Measurements from ENCODE around the gene CD1E. TPM values are rescaled to one million over a fixed set of nuclear protein-coding genes. Genes with fewer than 3 reads are reported as not detected.
"Not testable (repeated sequence)": the region's sequence is repeated elsewhere in the genome, so short reads cannot be mapped to it uniquely, and the experiment has no call there.

CD1E gene
- total RNA-seq, 1 donor from 2014 or later: 2.6 TPM

DNA sequence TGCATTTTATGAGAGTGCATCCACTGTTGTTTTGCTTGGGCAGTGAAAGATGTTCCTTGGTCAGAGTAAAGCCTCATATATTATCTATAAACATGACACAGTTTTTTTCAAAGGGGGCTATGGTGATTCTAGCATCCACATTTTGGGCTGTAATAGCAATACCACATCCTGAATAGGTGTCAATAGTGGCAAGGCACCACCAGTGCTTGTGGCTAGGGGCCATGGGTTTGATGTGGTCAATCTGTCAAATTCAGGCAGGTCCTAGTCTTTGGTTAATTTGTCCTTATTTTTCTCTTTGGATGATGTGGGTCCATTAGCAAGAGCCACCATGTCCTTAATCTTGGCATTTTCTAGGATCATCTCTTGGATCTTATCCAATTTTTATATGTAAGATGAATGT lies 13.1 kb downstream of the CD1E start:
- intact Hi-C loops (cut with DNase I): no loop called here

DNA sequence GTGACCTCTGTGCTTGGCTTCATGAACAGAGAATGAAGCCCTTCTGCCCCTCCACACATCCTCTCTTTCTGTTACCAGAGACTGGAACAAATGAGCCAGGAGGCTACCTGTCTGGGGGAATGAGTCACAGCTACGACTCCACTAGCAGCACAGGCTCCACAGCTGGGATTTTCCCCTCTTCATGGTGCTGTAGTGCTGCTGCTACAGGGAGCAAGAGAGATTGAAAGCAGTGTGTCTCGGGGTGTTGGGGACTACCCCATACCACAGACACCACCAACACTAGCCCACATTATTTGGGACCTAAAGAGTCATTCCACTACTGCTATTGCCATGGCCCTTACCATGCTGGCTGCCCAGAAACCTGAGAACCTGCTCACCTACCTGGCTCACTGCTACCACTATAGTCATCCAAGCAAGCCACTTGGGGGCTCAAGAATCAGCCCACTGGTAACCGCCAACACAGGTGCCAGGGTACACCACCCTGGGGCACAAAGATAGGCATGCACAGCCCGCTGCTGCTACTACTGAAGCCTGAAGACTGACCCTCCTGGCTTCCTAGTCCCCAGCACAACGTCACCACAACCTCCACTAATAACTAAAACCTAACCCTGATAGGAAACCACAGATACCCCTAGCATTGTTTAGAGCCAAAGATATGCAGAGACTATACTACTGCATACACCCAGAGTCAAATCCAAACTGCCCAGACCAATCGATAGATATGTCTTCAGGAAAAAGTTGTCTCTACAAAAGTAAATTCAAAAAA lies 17.7 kb downstream of the CD1E start:
- Histone ChIP-seq H3K4me3 (no peak overlapping the region), H3K4me1 (no peaks in the 10 kb centered on the region), H3K9me3 (peaks cover 7% of the 10 kb centered on the region), H3K27ac (no peak overlapping the region), H3K27me3 (ENCODE audit: low read depth) (no peaks in the 10 kb centered on the region), H3K36me3 (no peaks in the 10 kb centered on the region)
- no peak for DNase-seq
- TF ChIP-seq, protein P1, sequence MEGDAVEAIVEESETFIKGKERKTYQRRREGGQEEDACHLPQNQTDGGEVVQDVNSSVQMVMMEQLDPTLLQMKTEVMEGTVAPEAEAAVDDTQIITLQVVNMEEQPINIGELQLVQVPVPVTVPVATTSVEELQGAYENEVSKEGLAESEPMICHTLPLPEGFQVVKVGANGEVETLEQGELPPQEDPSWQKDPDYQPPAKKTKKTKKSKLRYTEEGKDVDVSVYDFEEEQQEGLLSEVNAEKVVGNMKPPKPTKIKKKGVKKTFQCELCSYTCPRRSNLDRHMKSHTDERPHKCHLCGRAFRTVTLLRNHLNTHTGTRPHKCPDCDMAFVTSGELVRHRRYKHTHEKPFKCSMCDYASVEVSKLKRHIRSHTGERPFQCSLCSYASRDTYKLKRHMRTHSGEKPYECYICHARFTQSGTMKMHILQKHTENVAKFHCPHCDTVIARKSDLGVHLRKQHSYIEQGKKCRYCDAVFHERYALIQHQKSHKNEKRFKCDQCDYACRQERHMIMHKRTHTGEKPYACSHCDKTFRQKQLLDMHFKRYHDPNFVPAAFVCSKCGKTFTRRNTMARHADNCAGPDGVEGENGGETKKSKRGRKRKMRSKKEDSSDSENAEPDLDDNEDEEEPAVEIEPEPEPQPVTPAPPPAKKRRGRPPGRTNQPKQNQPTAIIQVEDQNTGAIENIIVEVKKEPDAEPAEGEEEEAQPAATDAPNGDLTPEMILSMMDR (IDR thresholded peaks at IDR 0.05): no peak
- no peak for ATAC-seq
- intact Hi-C loops (cut with DNase I): no loop called here

More for the DNA sequence above, 13.1 kb downstream of the CD1E start:
- H3K27me3 ChIP-seq (ENCODE audit: low read depth): no peaks in the 10 kb centered on the region
- DNase-seq (no peak), ATAC-seq (no peak)
- TF ChIP-seq, protein P1 (IDR thresholded peaks at IDR 0.05): no peak
- no peak overlapping the region for H3K27ac ChIP-seq
- H3K4me1 ChIP-seq: no peaks in the 10 kb centered on the region
- H3K9me3 ChIP-seq: peaks cover 4% of the 10 kb centered on the region
- no peak overlapping the region for H3K4me3 ChIP-seq
- H3K36me3 ChIP-seq: no peaks in the 10 kb centered on the region

DNA sequence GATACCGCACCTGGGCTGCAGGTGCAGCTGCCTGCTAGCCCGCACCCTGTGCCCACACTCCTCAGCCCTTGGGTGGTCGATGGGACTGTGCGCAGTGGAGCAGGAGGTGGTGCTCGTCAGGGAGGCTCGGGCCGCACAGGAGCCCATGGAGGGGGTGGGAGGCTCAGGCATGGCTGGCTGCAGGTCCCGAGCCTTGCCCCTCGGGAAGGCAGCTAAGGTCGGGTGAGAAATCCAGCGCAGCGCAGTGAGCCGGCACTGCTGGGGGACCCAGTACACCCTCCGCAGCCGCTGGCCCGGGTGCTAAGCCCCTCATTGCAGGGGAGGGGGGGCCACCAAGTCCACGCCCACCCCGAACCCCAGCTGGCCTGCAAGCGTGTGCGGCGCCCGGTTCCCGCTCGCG lies 20.4 kb downstream of the CD1E start:
- DNase-seq; intact Hi-C loops (cut with DNase I): not testable (repeated sequence)

DNA sequence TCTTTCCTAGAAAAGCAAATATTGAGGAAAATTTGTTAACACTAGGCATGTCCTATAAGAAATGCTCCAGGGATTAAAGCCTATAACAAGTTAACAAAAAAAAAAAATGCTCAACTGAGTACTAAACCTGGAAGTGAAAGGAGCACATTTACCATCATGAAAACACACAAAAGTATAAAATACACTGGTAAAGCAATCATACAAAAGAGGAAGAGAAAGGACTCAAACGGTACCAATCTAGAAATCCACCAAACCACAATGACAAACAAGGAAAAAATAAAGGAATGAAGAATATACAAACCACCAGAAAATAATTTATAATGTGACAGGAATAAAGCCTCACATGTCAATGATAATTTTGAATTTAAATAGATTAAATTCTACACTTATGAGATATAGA lies 21.2 kb downstream of the CD1E start:
- H3K4me1 ChIP-seq: no peaks in the 10 kb centered on the region
- H3K4me3 ChIP-seq: no peak overlapping the region
- DNase-seq (no peak), ATAC-seq (no peak)
- no peaks in the 10 kb centered on the region for H3K27me3 ChIP-seq (ENCODE audit: low read depth)
- H3K36me3 ChIP-seq: no peaks in the 10 kb centered on the region
- TF ChIP-seq, protein P1 (IDR thresholded peaks at IDR 0.05): no peak
- peaks cover 7% of the 10 kb centered on the region for H3K9me3 ChIP-seq
- H3K27ac ChIP-seq: no peak overlapping the region
- intact Hi-C loops (cut with DNase I): no loop called here

More for the DNA sequence above, 20.4 kb downstream of the CD1E start:
- ATAC-seq; H3K4me1 ChIP-seq; H3K4me3 ChIP-seq; H3K27ac ChIP-seq; H3K9me3 ChIP-seq; H3K36me3 ChIP-seq; H3K27me3 ChIP-seq (ENCODE audit: low read depth): not testable (repeated sequence)

DNA sequence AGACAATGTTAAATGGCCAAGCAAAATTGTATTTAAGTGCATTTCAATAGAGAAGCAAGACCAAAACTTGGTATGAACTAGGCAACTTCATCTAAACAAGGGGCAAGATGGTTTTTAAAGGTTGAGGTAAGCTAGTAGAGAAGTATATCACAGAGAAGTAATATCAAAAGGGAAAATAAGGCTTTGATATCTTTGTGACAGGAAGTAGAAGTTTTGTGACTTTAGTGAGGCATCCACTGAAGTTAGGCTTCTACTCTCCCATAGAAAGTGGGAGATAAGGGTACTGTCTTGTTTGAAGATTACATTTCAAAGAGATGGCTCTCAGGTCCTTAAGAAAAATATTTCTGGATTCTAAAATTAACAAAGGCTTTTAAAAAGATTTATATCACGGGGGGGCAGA lies 36.6 kb downstream of the CD1E start:
- no peaks in the 10 kb centered on the region for H3K36me3 ChIP-seq
- ATAC-seq: no peak
- H3K27ac ChIP-seq: no peak overlapping the region
- intact Hi-C loops (cut with DNase I): no loop called here
- TF ChIP-seq, protein P1 (IDR thresholded peaks at IDR 0.05): no peak
- H3K9me3 ChIP-seq: peaks cover 3% of the 10 kb centered on the region
- H3K4me3 ChIP-seq: no peak overlapping the region
- DNase-seq: no peak
- no peaks in the 10 kb centered on the region for H3K27me3 ChIP-seq (ENCODE audit: low read depth)
- no peaks in the 10 kb centered on the region for H3K4me1 ChIP-seq

DNA sequence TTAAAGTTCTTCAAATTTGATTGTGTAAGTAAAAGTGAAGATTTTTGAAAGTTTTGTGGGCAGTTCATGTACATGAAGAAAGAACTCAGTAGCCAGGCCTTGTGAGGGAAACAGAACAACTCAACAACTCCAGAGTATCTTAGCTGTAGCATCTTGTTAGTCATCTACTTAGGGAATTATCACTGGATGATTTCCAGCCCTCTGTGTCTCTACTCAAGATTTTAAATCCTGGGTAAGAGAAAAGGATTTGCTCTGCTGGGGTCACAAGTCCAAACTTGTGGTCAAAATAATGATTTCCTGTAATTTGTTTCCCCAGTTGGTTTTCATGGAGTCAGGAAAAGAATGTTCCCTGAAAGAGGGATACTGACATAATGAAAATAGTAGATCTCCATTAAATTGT lies 37.4 kb downstream of the CD1E start:
- no peak overlapping the region for H3K4me3 ChIP-seq
- peaks cover 3% of the 10 kb centered on the region for H3K9me3 ChIP-seq
- no peak for ATAC-seq
- no peak for DNase-seq
- intact Hi-C loops (cut with DNase I): no loop called here
- no peaks in the 10 kb centered on the region for H3K4me1 ChIP-seq
- no peaks in the 10 kb centered on the region for H3K27me3 ChIP-seq (ENCODE audit: low read depth)
- H3K27ac ChIP-seq: no peak overlapping the region
- no peaks in the 10 kb centered on the region for H3K36me3 ChIP-seq
- TF ChIP-seq, protein P1 (IDR thresholded peaks at IDR 0.05): no peak

All from lower lobe of right lung (tissue), 2 donors.